Measurements from ENCODE around the gene PEX19. TPM values are rescaled to one million over a fixed set of nuclear protein-coding genes. Genes with fewer than 3 reads are reported as not detected.

Gene PEX19
- total and polyA plus RNA-seq, 3 experiments from 2014 or later: 47.7 to 57.5 (median 56.1) TPM

DNA sequence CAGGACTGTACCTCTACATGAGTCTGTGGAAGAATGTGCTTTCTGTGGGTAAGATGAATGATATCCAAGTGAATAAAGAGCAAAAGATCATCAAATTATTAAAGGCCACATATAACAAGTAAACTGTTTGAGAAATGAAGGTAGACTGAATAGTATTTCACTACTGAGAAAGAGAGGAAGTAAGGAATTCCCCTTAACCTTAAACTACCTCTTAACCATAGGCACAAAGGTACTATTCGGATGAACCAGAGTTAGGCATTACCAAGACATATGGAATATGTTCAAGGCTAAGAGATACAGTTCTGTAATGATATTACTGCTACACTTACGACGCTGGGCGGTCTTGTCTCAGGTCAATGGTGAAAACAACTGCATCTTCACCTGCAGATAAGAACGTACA is 48.1 kb downstream of the PEX19 start:
- Histone ChIP-seq H3K4me3 (ENCODE audit: low read length) (no peak overlapping the region), H3K27me3 (ENCODE audit: insufficient read depth, low read length, poor library complexity, severe bottlenecking) (no peaks in the 10 kb centered on the region), H3K4me1 (ENCODE audit: insufficient read depth, low read length) (no peaks in the 10 kb centered on the region), H3K27ac (ENCODE audit: low read depth, low read length) (no peak overlapping the region), H3K9me3 (ENCODE audit: low read length) (no peaks in the 10 kb centered on the region), H3K36me3 (ENCODE audit: insufficient read depth, low read length) (peaks cover 46% of the 10 kb centered on the region)
- peaks cover 16 to 82% (median 22%) of the 10 kb centered on the region in 3 donors for H3K36me3 Mint-ChIP-seq
- ChIA-PET CTCF (no interaction called here), POLR2A (no interaction called here)
- H3K4me1 Mint-ChIP-seq: peaks cover 12 to 33% (median 20%) of the 10 kb centered on the region in 3 donors
- H3K4me3 Mint-ChIP-seq: no peak overlapping the region
- no peak for DNase-seq
- H3K27ac Mint-ChIP-seq: peak overlapping the region in 2 of 8 donors; percentile 31 to 75
- H3K27me3 Mint-ChIP-seq: no peaks in the 10 kb centered on the region
- no peaks in the 10 kb centered on the region for H3K9me3 Mint-ChIP-seq

DNA sequence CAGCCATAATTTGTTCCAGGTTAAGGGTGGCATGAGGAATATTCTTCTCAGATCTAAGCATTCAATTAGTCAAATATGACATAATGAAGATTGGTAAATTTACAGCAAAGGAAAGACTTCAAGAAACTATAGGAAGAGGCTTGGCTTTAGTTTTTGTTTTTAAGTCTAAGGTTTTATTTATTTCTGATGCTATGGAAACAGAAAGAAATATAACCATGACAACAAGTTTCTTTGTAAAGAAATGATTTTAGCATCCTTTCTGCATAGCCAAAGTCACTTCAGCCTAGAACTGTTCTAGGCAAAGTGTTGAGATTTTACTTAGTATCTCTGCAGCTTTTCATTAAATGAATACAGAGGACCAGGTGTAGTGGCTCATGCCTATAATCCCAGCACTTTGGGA is 52.0 kb downstream of the PEX19 start:
- Histone ChIP-seq H3K27me3 (ENCODE audit: insufficient read depth, low read length, poor library complexity, severe bottlenecking) (no peaks in the 10 kb centered on the region), H3K4me1 (ENCODE audit: insufficient read depth, low read length) (no peaks in the 10 kb centered on the region), H3K4me3 (ENCODE audit: low read length) (no peak overlapping the region), H3K27ac (ENCODE audit: low read depth, low read length) (no peak overlapping the region), H3K36me3 (ENCODE audit: insufficient read depth, low read length) (peaks cover 54% of the 10 kb centered on the region), H3K9me3 (ENCODE audit: low read length) (no peaks in the 10 kb centered on the region)
- H3K9me3 Mint-ChIP-seq: no peaks in the 10 kb centered on the region
- H3K27me3 Mint-ChIP-seq: no peaks in the 10 kb centered on the region
- ChIA-PET POLR2A (no interaction called here), CTCF (interaction anchor here (1.1 kb wide), 1 partner anchor 19 kb away, joined by 5 read pairs; no protein-coding TSS in a partner anchor)
- peaks cover 7 to 84% (median 20%) of the 10 kb centered on the region in 3 donors for H3K36me3 Mint-ChIP-seq
- H3K27ac Mint-ChIP-seq: peak overlapping the region in 4 of 8 donors; percentile 25 to 78 (median 56)
- peaks cover 10 to 23% (median 20%) of the 10 kb centered on the region in 3 donors for H3K4me1 Mint-ChIP-seq
- no peak overlapping the region for H3K4me3 Mint-ChIP-seq
- no peak for DNase-seq

DNA sequence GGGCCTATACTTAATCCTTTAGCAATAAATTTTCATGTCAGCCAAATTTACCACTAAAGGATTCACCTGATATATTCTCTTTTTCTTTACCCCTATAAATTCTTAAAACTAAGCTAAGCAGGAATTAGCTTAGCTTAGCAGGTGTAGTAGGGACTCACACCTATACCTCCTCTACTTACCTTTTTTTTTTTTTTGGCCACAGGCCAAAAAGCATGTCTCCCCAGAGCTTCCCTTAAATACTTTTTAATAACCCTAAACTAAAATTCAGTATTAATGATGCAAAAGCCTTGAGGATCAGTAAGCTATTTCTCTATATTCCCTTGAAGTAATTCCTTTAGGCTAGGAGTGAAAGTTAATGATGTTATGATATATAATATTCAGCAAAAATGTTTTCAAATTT is 56.5 kb downstream of the PEX19 start:
- DNase-seq: no peak
- no peaks in the 10 kb centered on the region for H3K9me3 Mint-ChIP-seq
- peaks cover 72% of the 10 kb centered on the region for H3K36me3 ChIP-seq (ENCODE audit: insufficient read depth, low read length)
- ChIA-PET CTCF (interaction anchor here (1.5 to 1.6 kb wide), 3 partner anchors 23 to 143 kb away, joined by 4 to 7 read pairs (median 7); no protein-coding TSS in a partner anchor), POLR2A (interaction anchor here (0.6 kb wide), 1 partner anchor 23 kb away, joined by 3 read pairs; no protein-coding TSS in a partner anchor)
- H3K4me3 ChIP-seq (ENCODE audit: low read length): no peak overlapping the region
- H3K27me3 ChIP-seq (ENCODE audit: insufficient read depth, low read length, poor library complexity, severe bottlenecking): no peaks in the 10 kb centered on the region
- H3K27me3 Mint-ChIP-seq: no peaks in the 10 kb centered on the region
- peaks cover 0 to 48% (median 18%) of the 10 kb centered on the region in 3 donors for H3K36me3 Mint-ChIP-seq
- H3K9me3 ChIP-seq (ENCODE audit: low read length): no peaks in the 10 kb centered on the region
- no peak overlapping the region for H3K27ac ChIP-seq (ENCODE audit: low read depth, low read length)
- no peak overlapping the region for H3K4me3 Mint-ChIP-seq
- H3K4me1 ChIP-seq (ENCODE audit: insufficient read depth, low read length): no peaks in the 10 kb centered on the region
- H3K4me1 Mint-ChIP-seq: peaks cover 1 to 8% (median 8%) of the 10 kb centered on the region in 3 donors
- peak overlapping the region in 2 of 8 donors; percentile 19 to 54 for H3K27ac Mint-ChIP-seq

DNA sequence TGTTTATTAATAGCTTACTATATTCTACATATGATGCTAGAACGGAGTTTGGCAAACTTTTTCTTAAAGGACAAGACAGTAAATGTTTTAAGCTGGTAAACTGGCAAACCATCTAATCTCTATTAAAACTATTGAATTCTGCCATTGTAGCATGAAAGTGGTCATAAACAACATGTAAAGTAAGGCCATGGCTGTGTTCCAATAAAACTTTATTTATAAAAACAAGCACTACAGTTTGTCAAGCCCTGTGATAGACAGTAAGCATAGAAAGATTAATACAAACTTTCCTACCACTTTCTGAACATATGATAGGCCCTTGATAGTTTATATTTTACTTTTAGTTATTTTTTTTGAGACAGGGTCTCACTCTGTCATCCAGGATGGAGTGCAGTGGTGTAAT is 57.4 kb downstream of the PEX19 start:
- ChIA-PET POLR2A (no interaction called here), CTCF (interaction anchor here (1.5 to 1.6 kb wide), 2 partner anchors 24 to 142 kb away, joined by 4 to 7 read pairs; no protein-coding TSS in a partner anchor)
- Histone ChIP-seq H3K4me3 (ENCODE audit: low read length) (no peak overlapping the region), H3K9me3 (ENCODE audit: low read length) (no peaks in the 10 kb centered on the region), H3K4me1 (ENCODE audit: insufficient read depth, low read length) (no peaks in the 10 kb centered on the region), H3K36me3 (ENCODE audit: insufficient read depth, low read length) (peaks cover 81% of the 10 kb centered on the region), H3K27me3 (ENCODE audit: insufficient read depth, low read length, poor library complexity, severe bottlenecking) (no peaks in the 10 kb centered on the region), H3K27ac (ENCODE audit: low read depth, low read length) (no peak overlapping the region)
- no peaks in the 10 kb centered on the region for H3K4me1 Mint-ChIP-seq
- DNase-seq: no peak
- H3K27ac Mint-ChIP-seq: no peak overlapping the region
- H3K36me3 Mint-ChIP-seq: peaks cover 0 to 40% (median 22%) of the 10 kb centered on the region in 3 donors
- no peaks in the 10 kb centered on the region for H3K9me3 Mint-ChIP-seq
- H3K27me3 Mint-ChIP-seq: no peaks in the 10 kb centered on the region
- no peak overlapping the region for H3K4me3 Mint-ChIP-seq

DNA sequence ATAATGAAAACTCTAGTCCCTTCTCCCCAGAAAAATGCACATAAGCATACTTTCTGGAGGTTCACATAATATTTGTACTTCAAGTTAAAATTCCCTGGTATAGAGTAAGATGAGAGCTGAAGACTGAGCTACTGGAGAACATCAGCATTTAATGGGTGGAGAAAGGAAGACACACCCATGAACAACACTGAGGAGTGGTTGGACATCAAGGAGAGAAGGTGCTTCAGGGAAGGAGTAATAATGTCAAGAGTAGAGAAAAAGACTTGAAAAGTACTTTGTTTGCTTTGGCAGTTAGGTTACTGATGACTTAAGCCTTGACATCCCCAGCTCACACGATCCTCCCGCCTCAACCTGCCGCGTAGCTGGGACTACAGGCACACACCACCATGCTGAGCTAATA is 57.9 kb downstream of the PEX19 start:
- ChIA-PET CTCF (no interaction called here), POLR2A (no interaction called here)
- peaks cover 2 to 38% (median 26%) of the 10 kb centered on the region in 3 donors for H3K36me3 Mint-ChIP-seq
- Histone ChIP-seq H3K27me3 (ENCODE audit: insufficient read depth, low read length, poor library complexity, severe bottlenecking) (no peaks in the 10 kb centered on the region), H3K4me3 (ENCODE audit: low read length) (no peak overlapping the region), H3K4me1 (ENCODE audit: insufficient read depth, low read length) (no peaks in the 10 kb centered on the region), H3K27ac (ENCODE audit: low read depth, low read length) (no peak overlapping the region), H3K9me3 (ENCODE audit: low read length) (no peaks in the 10 kb centered on the region), H3K36me3 (ENCODE audit: insufficient read depth, low read length) (peaks cover 86% of the 10 kb centered on the region)
- H3K4me3 Mint-ChIP-seq: no peak overlapping the region
- no peaks in the 10 kb centered on the region for H3K4me1 Mint-ChIP-seq
- peak overlapping the region in 1 of 8 donors; percentile 23 for H3K27ac Mint-ChIP-seq
- no peaks in the 10 kb centered on the region for H3K27me3 Mint-ChIP-seq
- DNase-seq: no peak
- H3K9me3 Mint-ChIP-seq: no peaks in the 10 kb centered on the region

Other genes with a start within 250 kb of the PEX19 start
- under 1 TPM in 1 of 2 experiments, not detected in 1; 0.13 TPM for gene KCNJ10, start 215.0 kb downstream of the PEX19 start, total RNA-seq
- gene KCNJ10, start 215.0 kb downstream of the PEX19 start, polyA plus RNA-seq: not detected
- under 1 TPM in 1 of 2 experiments, not detected in 1; 0.04 TPM for gene KCNJ9, start 203.6 kb downstream of the PEX19 start, total RNA-seq
- gene KCNJ9, start 203.6 kb downstream of the PEX19 start, polyA plus RNA-seq: not detected
- 10 to 100 TPM; 39.5 to 42.7 TPM for gene IGSF8, start 186.5 kb downstream of the PEX19 start, total RNA-seq
- gene IGSF8, start 186.5 kb downstream of the PEX19 start, polyA plus RNA-seq: 59.2 TPM
- not detected for gene ATP1A2, start 169.4 kb downstream of the PEX19 start, total RNA-seq
- gene ATP1A2, start 169.4 kb downstream of the PEX19 start, polyA plus RNA-seq: not detected
- not detected for gene ATP1A4, start 133.5 kb downstream of the PEX19 start, total RNA-seq
- not detected for gene ATP1A4, start 133.5 kb downstream of the PEX19 start, polyA plus RNA-seq
- not detected for gene CASQ1, start 94.6 kb downstream of the PEX19 start, total RNA-seq
- gene CASQ1, start 94.6 kb downstream of the PEX19 start, polyA plus RNA-seq: not detected
- 10 to 100 TPM; 77.4 to 81.4 TPM for gene PEA15, start 79.7 kb downstream of the PEX19 start, total RNA-seq
- 9.1 TPM for gene PEA15, start 79.7 kb downstream of the PEX19 start, polyA plus RNA-seq
- 10 to 100 TPM; 95.6 to 97.0 TPM for gene DCAF8, start 22.6 kb downstream of the PEX19 start, total RNA-seq
- gene DCAF8, start 22.6 kb downstream of the PEX19 start, polyA plus RNA-seq: 54.2 TPM
- 100 to 1,000 TPM; 129 to 139 TPM for gene COPA, start 58.1 kb upstream of the PEX19 start, total RNA-seq
- gene COPA, start 58.1 kb upstream of the PEX19 start, polyA plus RNA-seq: 121 TPM
- 10 to 100 TPM; 58.7 to 61.3 TPM for gene NCSTN, start 58.2 kb upstream of the PEX19 start, total RNA-seq
- gene NCSTN, start 58.2 kb upstream of the PEX19 start, polyA plus RNA-seq: 74.4 TPM
- gene NHLH1, start 81.9 kb upstream of the PEX19 start, total RNA-seq: under 1 TPM; 0.38 to 0.48 TPM
- gene NHLH1, start 81.9 kb upstream of the PEX19 start, polyA plus RNA-seq: not detected
- under 1 TPM; 0.04 to 0.07 TPM for gene VANGL2, start 115.4 kb upstream of the PEX19 start, total RNA-seq
- not detected for gene VANGL2, start 115.4 kb upstream of the PEX19 start, polyA plus RNA-seq
- gene SLAMF6, start 238.1 kb upstream of the PEX19 start, total RNA-seq: 10 to 100 TPM; 28.3 to 30.7 TPM
- 201 TPM for gene SLAMF6, start 238.1 kb upstream of the PEX19 start, polyA plus RNA-seq

Measured in CD8-positive, alpha-beta memory T cell (primary cell).